ENCODE measurements around the gene SCPEP1.

DNA sequence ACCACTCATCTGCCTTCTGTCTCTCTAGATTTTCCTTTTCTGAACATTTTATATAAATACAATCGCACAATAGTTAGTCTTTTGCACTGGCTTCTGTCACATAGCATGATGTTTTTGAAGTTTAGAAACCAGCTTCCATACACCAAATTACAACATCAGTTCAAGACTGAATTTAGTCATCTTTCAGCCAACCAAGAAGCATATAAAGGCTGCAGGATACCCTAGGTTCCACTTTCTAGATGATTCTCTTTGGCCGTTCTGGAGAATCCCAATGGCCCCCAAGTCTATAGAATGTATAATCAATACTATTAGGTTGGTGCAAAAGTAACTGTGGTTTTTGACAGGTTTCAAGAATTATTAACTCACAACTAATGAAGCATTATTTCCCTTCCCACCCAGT, 19.4 kb downstream of the SCPEP1 start:
- no peak for TF ChIP-seq POLR2A (IDR thresholded peaks at IDR 0.05)
- no peak for TF ChIP-seq POLR2AphosphoS5 (IDR thresholded peaks at IDR 0.05)
- TF ChIP-seq, protein P1, sequence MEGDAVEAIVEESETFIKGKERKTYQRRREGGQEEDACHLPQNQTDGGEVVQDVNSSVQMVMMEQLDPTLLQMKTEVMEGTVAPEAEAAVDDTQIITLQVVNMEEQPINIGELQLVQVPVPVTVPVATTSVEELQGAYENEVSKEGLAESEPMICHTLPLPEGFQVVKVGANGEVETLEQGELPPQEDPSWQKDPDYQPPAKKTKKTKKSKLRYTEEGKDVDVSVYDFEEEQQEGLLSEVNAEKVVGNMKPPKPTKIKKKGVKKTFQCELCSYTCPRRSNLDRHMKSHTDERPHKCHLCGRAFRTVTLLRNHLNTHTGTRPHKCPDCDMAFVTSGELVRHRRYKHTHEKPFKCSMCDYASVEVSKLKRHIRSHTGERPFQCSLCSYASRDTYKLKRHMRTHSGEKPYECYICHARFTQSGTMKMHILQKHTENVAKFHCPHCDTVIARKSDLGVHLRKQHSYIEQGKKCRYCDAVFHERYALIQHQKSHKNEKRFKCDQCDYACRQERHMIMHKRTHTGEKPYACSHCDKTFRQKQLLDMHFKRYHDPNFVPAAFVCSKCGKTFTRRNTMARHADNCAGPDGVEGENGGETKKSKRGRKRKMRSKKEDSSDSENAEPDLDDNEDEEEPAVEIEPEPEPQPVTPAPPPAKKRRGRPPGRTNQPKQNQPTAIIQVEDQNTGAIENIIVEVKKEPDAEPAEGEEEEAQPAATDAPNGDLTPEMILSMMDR (IDR thresholded peaks at IDR 0.05), result no peak
